Thyroid gland (tissue), 4 donors: ENCODE measurements around the gene SLC16A4.

Experiments
- CTCF ChIP-seq, 6 experiments: fragments of 200-600 bp in 3 of 6; fragments of 450-650 bp in 3 of 6; sonication (generic) in 3 of 6; IDR thresholded peaks; one replicate each; pipeline ENCODE4 v1.5.1; 2016 to 2019; ENCODE audit warnings: antibody characterized with exemption in 6 of 6, mild to moderate bottlenecking in 2 of 6, inconsistent platforms in 1 of 6, moderate library complexity in 1 of 6
- POLR2A ChIP-seq, 2 donors: fragments of 450-650 bp; IDR thresholded peaks; one replicate each; pipeline ENCODE4 v1.6.1; 2017; ENCODE audit warnings: antibody characterized with exemption in 2 of 2, mild to moderate bottlenecking in 2 of 2, moderate library complexity in 1 of 2

DNA sequence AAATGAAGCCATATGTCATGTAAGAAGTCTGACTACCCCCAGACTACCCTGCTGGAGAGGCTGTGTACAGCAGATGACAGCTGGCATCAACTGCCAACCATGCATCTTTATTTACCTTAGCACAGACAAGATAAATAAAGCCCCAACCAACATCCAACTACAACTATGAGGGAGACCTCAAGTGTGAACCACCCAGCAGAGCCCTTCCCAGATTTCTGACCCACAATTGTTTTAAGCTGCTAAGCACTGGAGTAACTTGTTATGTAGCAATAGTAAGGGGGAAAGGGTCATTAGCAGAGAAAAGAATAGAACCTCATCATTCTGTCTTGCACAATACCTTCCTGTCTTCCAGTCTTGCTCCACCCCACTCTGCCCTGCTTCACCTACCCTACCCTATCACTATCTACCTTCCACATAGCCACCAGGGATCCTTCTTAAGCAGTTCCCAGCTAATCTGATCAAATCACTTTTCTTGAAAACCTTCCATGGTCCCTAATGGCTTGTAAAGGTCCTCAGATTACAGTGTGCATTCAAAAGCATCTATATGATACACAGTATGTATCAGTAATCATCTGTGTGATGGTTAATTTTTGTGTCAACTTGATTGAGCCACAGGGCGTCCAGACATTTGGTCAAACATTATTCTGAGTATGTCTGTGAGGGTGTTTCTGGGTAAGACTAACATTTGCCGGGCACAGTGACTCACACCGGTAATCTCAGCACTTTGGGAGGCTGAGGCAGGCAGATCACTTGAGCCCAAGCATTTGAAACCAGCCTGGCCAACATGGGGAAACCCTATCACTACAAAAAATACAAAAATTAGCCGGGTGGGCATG, 71.3 kb downstream of the SLC16A4 start:
- TF ChIP-seq CTCF (IDR thresholded peaks at IDR 0.05) (no peak), POLR2A (IDR thresholded peaks at IDR 0.05) (no peak)
